SU-DHL-6 (cell line): ENCODE results near the gene SLC7A10.
"Not testable (repeated sequence)": the region's sequence is repeated elsewhere in the genome, so short reads cannot be mapped to it uniquely, and the experiment has no call there.

ENCODE experiments used
- H2AFZ ChIP-seq: fragments of 200-600 bp; sonication (generic); 2 replicates; pipeline ENCODE4 v1.6.1; 2014; ENCODE audit warnings: low read depth, mild to moderate bottlenecking, moderate library complexity, mixed read lengths, antibody characterized with exemption, low read length; ENCODE audit not compliant: severe bottlenecking
- H3F3A ChIP-seq: fragments of 200-600 bp; shearing (Covaris generic); 2 replicates; pipeline ENCODE4 v1.6.0; 2016; ENCODE audit warnings: antibody characterized with exemption, mild to moderate bottlenecking; ENCODE audit not compliant: insufficient read depth
- H3K27ac ChIP-seq: fragments of 200-600 bp; sonication (generic); 2 replicates; pipeline ENCODE4 v1.5.1; 2016; ENCODE audit warnings: low read depth, mild to moderate bottlenecking, low read length, moderate library complexity, mixed read lengths
- H3K27me3 ChIP-seq: fragments of 200-600 bp; sonication (generic), shearing (Covaris generic); 2 replicates; pipeline ENCODE4 v1.6.0; 2014; ENCODE audit warnings: mild to moderate bottlenecking, low read length
- H3K36me3 ChIP-seq: fragments of 200-600 bp; sonication (generic); 2 replicates; pipeline ENCODE4 v1.6.1; 2014; ENCODE audit warnings: mild to moderate bottlenecking, low read length, mixed read lengths
- H3K4me2 ChIP-seq: fragments of 300-600, 200-600 bp; shearing (Covaris generic), sonication (generic); 2 replicates; pipeline ENCODE4 v1.6.0; 2014; ENCODE audit warnings: low read length, low read depth, mild to moderate bottlenecking; ENCODE audit not compliant: poor library complexity, severe bottlenecking
- H3K4me3 ChIP-seq: fragments of 200-600 bp; sonication (generic); 2 replicates; pipeline ENCODE4 v1.5.1; 2014; ENCODE audit warnings: antibody characterized with exemption, low read length, mild to moderate bottlenecking, mixed read lengths; ENCODE audit not compliant: insufficient read depth, poor library complexity, severe bottlenecking
- H3K79me2 ChIP-seq: fragments of 200-600 bp; sonication (generic); 2 replicates; pipeline ENCODE4 v1.6.1; 2014; ENCODE audit warnings: mild to moderate bottlenecking, low read length, moderate library complexity; ENCODE audit not compliant: insufficient read depth
- H3K9ac ChIP-seq: fragments of 200-600 bp; sonication (generic); 2 replicates; pipeline ENCODE4 v1.7.0; 2014; ENCODE audit warnings: mild to moderate bottlenecking, low read length
- H3K9me2 ChIP-seq: fragments of 200-600 bp; sonication (generic); replicated peaks from 2 replicates; pipeline ENCODE4 v1.6.1; 2014; ENCODE audit warnings: low read length; ENCODE audit not compliant: insufficient read depth
- H3K9me3 ChIP-seq: fragments of 200-600 bp; sonication (generic); 2 replicates; pipeline ENCODE4 v1.6.1; 2014; ENCODE audit warnings: low read length, mixed read lengths; ENCODE audit not compliant: insufficient read depth
- H4K20me1 ChIP-seq: fragments of 200-600 bp; sonication (generic); 2 replicates; pipeline ENCODE4 v1.6.1; 2014; ENCODE audit warnings: low read depth, mild to moderate bottlenecking, antibody characterized with exemption, low read length, moderate library complexity, mixed read lengths
- CTCF ChIP-seq: fragments of 200-600 bp; sonication (generic); IDR thresholded peaks from one replicate; pipeline ENCODE4 v1.5.1; 2017; ENCODE audit warnings: antibody characterized with exemption, mild to moderate bottlenecking, low read length, moderate library complexity; ENCODE audit not compliant: insufficient read depth, poor library complexity, severe bottlenecking
- EZH2phosphoT487 ChIP-seq: fragments of 200-600 bp; sonication (generic), shearing (Covaris generic); conservative IDR thresholded peaks from 2 replicates; pipeline ENCODE4 v1.6.1; 2018; ENCODE audit warnings: mild to moderate bottlenecking, antibody characterized with exemption, low read length, moderate library complexity, mixed read lengths

SLC7A10 gene

GRCh38 chr19:33212436-33213172 is 13.0 kb downstream of the SLC7A10 start:
- H3K9me2 ChIP-seq: no peaks in the 10 kb centered on the region
- H3K79me2 ChIP-seq: no peaks in the 10 kb centered on the region
- H3K4me2 ChIP-seq: no peak overlapping the region
- TF ChIP-seq CTCF (no peak), EZH2phosphoT487 (no peak)
- H3K9ac ChIP-seq: no peak overlapping the region
- no peaks in the 10 kb centered on the region for H3K27me3 ChIP-seq
- H3F3A ChIP-seq: no peaks in the 10 kb centered on the region
- H2AFZ ChIP-seq: no peak overlapping the region
- H3K9me3 ChIP-seq: no peaks in the 10 kb centered on the region
- no peak overlapping the region for H3K27ac ChIP-seq
- no peaks in the 10 kb centered on the region for H4K20me1 ChIP-seq
- H3K4me3 ChIP-seq: no peak overlapping the region
- H3K36me3 ChIP-seq: no peaks in the 10 kb centered on the region

GRCh38 chr19:33211794-33212435 is 13.7 kb downstream of the SLC7A10 start:
- TF ChIP-seq EZH2phosphoT487 (no peak), CTCF (no peak)
- Histone ChIP-seq H3K9ac (no peak overlapping the region), H2AFZ (no peak overlapping the region), H3K79me2 (no peaks in the 10 kb centered on the region), H4K20me1 (no peaks in the 10 kb centered on the region), H3K27ac (no peak overlapping the region), H3K4me3 (no peak overlapping the region), H3K36me3 (no peaks in the 10 kb centered on the region), H3F3A (no peaks in the 10 kb centered on the region), H3K9me3 (no peaks in the 10 kb centered on the region), H3K4me2 (no peak overlapping the region), H3K9me2 (no peaks in the 10 kb centered on the region), H3K27me3 (no peaks in the 10 kb centered on the region)

GRCh38 chr19:33210266-33210940 is 15.2 kb downstream of the SLC7A10 start:
- H3K4me2 ChIP-seq: no peak overlapping the region
- no peak overlapping the region for H3K27ac ChIP-seq

GRCh38 chr19:33209850-33210230 is 15.8 kb downstream of the SLC7A10 start:
- H3K79me2 ChIP-seq, H3K36me3 ChIP-seq, H3K9me2 ChIP-seq, H4K20me1 ChIP-seq, H3K9ac ChIP-seq, H3K27me3 ChIP-seq, H3K4me3 ChIP-seq, H3K4me2 ChIP-seq, H3K27ac ChIP-seq, H3F3A ChIP-seq, H3K9me3 ChIP-seq, H2AFZ ChIP-seq: not testable (repeated sequence)

More at GRCh38 chr19:33210266-33210940, 15.2 kb downstream of the SLC7A10 start:
- Histone ChIP-seq H3K9me2 (no peaks in the 10 kb centered on the region), H2AFZ (no peak overlapping the region), H3K27me3 (no peaks in the 10 kb centered on the region), H3K79me2 (no peaks in the 10 kb centered on the region), H3K36me3 (no peaks in the 10 kb centered on the region), H3K9me3 (no peaks in the 10 kb centered on the region), H3K4me3 (no peak overlapping the region), H3K9ac (no peak overlapping the region), H4K20me1 (no peaks in the 10 kb centered on the region), H3F3A (no peaks in the 10 kb centered on the region)
- TF ChIP-seq EZH2phosphoT487 (no peak), CTCF (no peak)
